Measurements from ENCODE around the gene UBL3.

DNA sequence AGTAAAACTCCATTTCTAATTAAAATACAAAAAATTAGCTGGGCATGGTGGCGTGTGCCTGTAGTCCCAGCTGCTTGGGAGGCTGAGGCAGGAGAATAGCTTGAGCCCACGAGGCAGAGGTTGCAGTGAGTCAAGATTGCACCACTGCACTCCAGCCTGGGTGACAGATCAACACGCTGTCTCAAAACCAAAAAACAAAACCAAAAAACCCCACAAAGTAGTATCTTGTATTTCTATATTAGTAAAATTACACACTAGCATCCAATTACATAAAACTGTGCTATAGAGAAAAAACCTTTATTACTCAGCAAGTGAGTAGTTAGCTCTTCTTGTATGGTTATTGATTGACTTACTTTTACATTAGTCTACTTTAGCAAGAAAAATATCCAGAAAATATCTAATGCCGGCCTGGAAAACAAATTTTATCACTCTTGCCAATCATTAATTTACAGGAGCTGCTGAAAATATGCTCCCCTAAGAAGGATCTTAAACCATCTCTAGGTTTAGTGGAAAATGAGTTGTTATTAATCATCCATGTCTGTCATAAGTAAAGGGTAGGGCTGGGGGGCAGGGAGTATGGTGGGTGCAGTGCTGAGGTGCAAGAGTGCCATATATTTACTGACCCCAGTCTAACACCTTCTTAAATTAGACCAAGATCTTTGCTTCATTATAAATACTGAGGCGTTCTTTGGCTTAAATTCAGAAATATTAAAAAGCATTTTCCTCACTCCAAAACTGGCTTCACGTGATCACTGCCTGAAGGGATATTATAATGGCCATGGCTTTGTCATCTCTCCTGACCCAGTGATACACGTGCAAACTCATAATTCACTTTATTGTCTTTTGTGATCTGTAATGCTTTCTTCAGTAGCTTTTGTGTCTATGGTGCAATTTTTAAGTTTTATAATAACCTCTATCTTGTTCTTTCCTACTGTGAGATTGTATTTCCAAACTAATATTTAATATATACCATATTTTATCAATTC lies 44.1 kb downstream of the UBL3 start:
- TF ChIP-seq CTCF (conservative IDR thresholded peaks at IDR 0.05) = no peak
- no peak for TF ChIP-seq EZH2 (IDR thresholded peaks at IDR 0.05; ENCODE audit: low read depth)

All from PC-9 (cell line).